Smooth muscle cell (in vitro differentiated cells): Measurements from ENCODE around the gene BCO2. TPM values are rescaled to one million over a fixed set of nuclear protein-coding genes. Genes with fewer than 3 reads are reported as not detected.

ENCODE experiments used
- DNase-seq: peaks from one replicate; lab custom pipeline; 2025; ENCODE audit not compliant: unreplicated experiment; lab: John Stamatoyannopoulos, UW
- H2AFZ ChIP-seq: fragments of 200-600 bp; sonication (generic); 2 replicates; pipeline ENCODE4 v1.6.0; 2016; ENCODE audit warnings: antibody characterized with exemption, low read depth, mild to moderate bottlenecking
- H3F3A ChIP-seq: fragments of 200-600 bp; sonication (generic); 2 replicates; pipeline ENCODE4 v1.6.0; 2017; ENCODE audit warnings: antibody characterized with exemption, low read depth
- H3K27ac ChIP-seq: fragments of 200-600 bp; sonication (generic); 2 replicates; pipeline ENCODE4 v1.5.1; 2016; ENCODE audit warnings: low read depth, mild to moderate bottlenecking
- H3K27me3 ChIP-seq: fragments of 200-600 bp; sonication (generic); 2 replicates; pipeline ENCODE4 v1.6.1; 2016; ENCODE audit warnings: low read depth, mild to moderate bottlenecking
- H3K36me3 ChIP-seq: fragments of 200-600 bp; sonication (generic); 2 replicates; pipeline ENCODE4 v1.5.1; 2016; ENCODE audit warnings: low read depth
- H3K4me1 ChIP-seq: fragments of 200-600 bp; sonication (generic); 2 replicates; pipeline ENCODE4 v1.5.1; 2016; ENCODE audit warnings: low read depth
- H3K4me2 ChIP-seq: fragments of 200-600 bp; sonication (generic); 2 replicates; pipeline ENCODE4 v1.6.0; 2016; ENCODE audit warnings: mild to moderate bottlenecking
- H3K4me3 ChIP-seq: fragments of 200-600 bp; sonication (generic); 2 replicates; pipeline ENCODE4 v1.5.1; 2016; ENCODE audit warnings: mild to moderate bottlenecking
- H3K79me2 ChIP-seq: fragments of 200-600 bp; sonication (generic); 2 replicates; pipeline ENCODE4 v1.6.0; 2016; ENCODE audit warnings: low read depth, mild to moderate bottlenecking
- H3K9ac ChIP-seq: fragments of 200-600 bp; sonication (generic); 2 replicates; pipeline ENCODE4 v1.6.0; 2016; ENCODE audit warnings: low read depth
- H3K9me3 ChIP-seq: fragments of 200-600 bp; sonication (generic); replicated peaks from 2 replicates; pipeline ENCODE4 v1.5.1; 2016; ENCODE audit warnings: low read depth
- H4K20me1 ChIP-seq: fragments of 200-600 bp; sonication (generic); 2 replicates; pipeline ENCODE4 v1.6.0; 2016; ENCODE audit warnings: low read depth
- CTCF ChIP-seq: fragments of 200-600 bp; sonication (generic); IDR thresholded peaks from 2 replicates; pipeline ENCODE4 v1.5.1; 2017; ENCODE audit warnings: borderline replicate concordance, mild to moderate bottlenecking, antibody characterized with exemption; ENCODE audit not compliant: insufficient read depth, poor library complexity, severe bottlenecking
- WGBS: methylation state at CpG from one replicate; pipeline ENCODE4 v1.1.7; 2016; ENCODE audit warnings: low lambda C conversion rate; 5-methylcytosine and 5-hydroxymethylcytosine counted together
- polyA plus RNA-seq: library from polyadenylated mRNA; unstranded; fragments of >200 nt; fragmentation: Nextera tagmentation; extraction: Ambion mirVana; gene quantifications from 2 replicates; pipeline ENCODE4 v1.2.1, GENCODE V29; 2016
- total RNA-seq: library from RNA; depleted of rRNA; stranded (reverse); fragments of >200 nt; gene quantifications from 2 replicates; pipeline ENCODE4 v1.2.3, GENCODE V29; 2014

The BCO2 gene
- total and polyA plus RNA-seq, 2 experiments from 2014 or later, result 0.82 to 1.8 TPM

GRCh38 chr11:112210890-112211289, 35.6 kb downstream of the BCO2 start:
- Histone ChIP-seq H3K79me2 (no peaks in the 10 kb centered on the region), H3K9me3 (no peaks in the 10 kb centered on the region), H3K27me3 (peaks cover 12% of the 10 kb centered on the region), H3K4me2 (no peak overlapping the region), H3F3A (no peaks in the 10 kb centered on the region), H3K4me3 (no peak overlapping the region), H4K20me1 (no peaks in the 10 kb centered on the region), H3K4me1 (no peaks in the 10 kb centered on the region), H3K9ac (no peak overlapping the region), H2AFZ (no peak overlapping the region), H3K36me3 (no peaks in the 10 kb centered on the region), H3K27ac (no peak overlapping the region)
- WGBS, result 56% methylated on average over 1 of the region's 1 CpG
- TF ChIP-seq CTCF, result no peak
- DNase-seq, result no peak

DNA sequence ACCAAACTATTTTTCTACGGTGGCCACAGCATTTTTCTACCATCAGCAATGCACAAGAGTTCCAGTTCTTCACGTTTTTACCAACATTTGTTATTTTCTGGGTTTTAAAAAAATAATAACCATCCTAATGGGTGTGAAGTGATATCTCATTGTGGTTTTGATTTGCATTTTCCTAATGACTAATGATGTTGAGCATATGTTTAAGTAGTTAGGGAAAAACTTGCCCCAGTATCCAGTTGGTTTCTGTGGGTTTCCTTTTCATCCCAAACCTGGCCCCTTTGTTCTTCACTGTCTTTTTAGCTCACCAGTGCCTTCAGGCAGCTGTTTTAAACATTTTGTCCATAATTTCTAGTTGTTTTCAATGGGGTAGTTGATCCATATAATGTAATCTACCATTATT, 36.2 kb downstream of the BCO2 start:
- DNase-seq, result no peak
- no peaks in the 10 kb centered on the region for H3K79me2 ChIP-seq
- H4K20me1 ChIP-seq, result no peaks in the 10 kb centered on the region
- H3K9me3 ChIP-seq, result no peaks in the 10 kb centered on the region
- H3K4me2 ChIP-seq, result no peak overlapping the region
- no peaks in the 10 kb centered on the region for H3F3A ChIP-seq
- H3K27ac ChIP-seq, result no peak overlapping the region
- H2AFZ ChIP-seq, result no peak overlapping the region
- H3K9ac ChIP-seq, result no peak overlapping the region
- H3K4me1 ChIP-seq, result no peaks in the 10 kb centered on the region
- H3K27me3 ChIP-seq, result peaks cover 12% of the 10 kb centered on the region
- H3K4me3 ChIP-seq, result no peak overlapping the region
- no peaks in the 10 kb centered on the region for H3K36me3 ChIP-seq
- 45% methylated on average over 2 of the region's 2 CpGs for WGBS
- no peak for TF ChIP-seq CTCF

- Histone ChIP-seq H3K27ac (no peak overlapping the region), H3K4me2 (no peak overlapping the region)
Measured at GRCh38 chr11:112212290-112212689, 37.0 kb downstream of the BCO2 start.

More at GRCh38 chr11:112212290-112212689, 37.0 kb downstream of the BCO2 start:
- no peaks in the 10 kb centered on the region for H3K79me2 ChIP-seq
- 90% methylated on average over 3 of the region's 3 CpGs for WGBS
- no peak overlapping the region for H3K4me3 ChIP-seq
- H2AFZ ChIP-seq, result no peak overlapping the region
- no peaks in the 10 kb centered on the region for H3K36me3 ChIP-seq
- H3K9me3 ChIP-seq, result no peaks in the 10 kb centered on the region
- no peak for TF ChIP-seq CTCF
- no peaks in the 10 kb centered on the region for H4K20me1 ChIP-seq
- no peaks in the 10 kb centered on the region for H3F3A ChIP-seq
- no peaks in the 10 kb centered on the region for H3K4me1 ChIP-seq
- DNase-seq, result no peak
- peaks cover 12% of the 10 kb centered on the region for H3K27me3 ChIP-seq
- no peak overlapping the region for H3K9ac ChIP-seq
